ENCODE results near the gene SEMA5A. TPM values are rescaled to one million over a fixed set of nuclear protein-coding genes. Genes with fewer than 3 reads are reported as not detected.
A peak's percentile ranks its signal among the peaks of the same experiment; 100 is the strongest.

SEMA5A gene
- total and polyA plus RNA-seq, 2 of the 13 experiments (the other 11 are each of a cell fraction or from before 2014, with no cell fraction given): 0.01 TPM; not detected in 1

DNA sequence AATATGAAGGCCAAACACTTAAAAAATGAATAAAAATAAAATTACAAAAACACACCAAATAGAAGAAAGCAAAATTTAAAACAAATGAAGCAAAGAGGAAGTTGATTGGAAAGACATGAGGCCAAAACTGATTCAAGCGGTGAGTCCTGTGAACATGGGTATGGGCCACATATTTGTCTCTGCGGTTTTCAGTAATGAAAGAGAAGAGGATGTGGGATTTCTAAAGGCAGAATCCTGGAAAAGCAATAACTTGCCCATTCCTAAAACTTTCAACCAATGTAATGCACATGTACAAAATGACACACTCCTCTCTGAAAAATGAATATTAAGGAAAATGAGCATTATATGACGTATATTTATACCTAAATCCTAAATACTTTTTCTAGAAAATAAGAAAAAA lies 263.7 kb downstream of the SEMA5A start:
- CTCF ChIA-PET (ENCODE audit: low intra/inter-chr PET ratio, low total read pairs): no interaction called here
- FAIRE-seq: no peak

DNA sequence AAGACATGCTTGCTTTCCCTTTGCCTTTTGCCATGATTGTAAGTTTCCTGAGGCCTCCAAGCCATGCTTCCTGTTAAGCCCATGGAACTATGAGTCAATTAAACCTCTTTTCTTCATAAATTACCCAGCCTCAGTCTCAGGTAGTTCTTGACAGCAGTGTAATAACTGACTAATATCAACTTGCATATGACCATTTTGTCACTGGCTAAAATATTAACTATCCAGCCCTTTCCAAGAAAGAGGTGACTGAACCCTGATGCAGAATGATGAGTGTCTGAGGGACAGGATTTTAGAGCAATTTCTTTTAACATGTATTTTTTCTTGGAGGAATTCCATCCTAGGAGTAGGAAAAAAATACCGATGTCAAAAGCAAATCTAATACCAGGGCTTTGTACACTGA lies 266.1 kb downstream of the SEMA5A start:
- intact Hi-C loops (cut with micrococcal nuclease; ENCODE audit: unreplicated experiment): no loop called here
- Histone ChIP-seq H3K4me2 (ENCODE audit: low read depth, low read length) (no peak overlapping the region), H3K27ac (ENCODE audit: extremely low read length, insufficient read depth, low read length) (no peak overlapping the region), H3K36me3 (replicated peaks in 1 of 2; ENCODE audit: control insufficient read depth in 1 of 2, insufficient read depth in 2 of 2, low read length in 2 of 2) (no peaks in the 10 kb centered on the region), H3K4me3 (replicated peaks in 1 of 3; ENCODE audit: insufficient read depth in 1 of 3, low read depth in 2 of 3, low read length in 3 of 3) (no peak overlapping the region), H3K9ac (ENCODE audit: insufficient read depth, low read depth, low read length) (no peak overlapping the region), H3K79me2 (ENCODE audit: insufficient read depth, low read length) (no peaks in the 10 kb centered on the region), H4K20me1 (ENCODE audit: insufficient read depth, low read length) (no peaks in the 10 kb centered on the region), H3K27me3 (ENCODE audit: control insufficient read depth in 1 of 2, insufficient read depth in 2 of 2, low read length in 2 of 2) (no peaks in the 10 kb centered on the region), H3K9me3 (ENCODE audit: low read length) (peaks cover 40% of the 10 kb centered on the region), H2AFZ (ENCODE audit: low read length) (no peak overlapping the region), H3K4me1 (ENCODE audit: insufficient read depth, low read length) (no peaks in the 10 kb centered on the region)
- no TSS peak for BruUV-seq (replicated peaks)
- in situ Hi-C loops (cut with HindIII; ENCODE audit: extremely low pct_ligation_motif_present, low pct_unique_long_range_greater_than_20kb): no loop called here
- ChIA-PET POLR2A (no interaction called here), CTCF (ENCODE audit: low intra/inter-chr PET ratio, low total read pairs) (no interaction called here)
- FAIRE-seq (no peak), ATAC-seq (no peak), DNase-seq (ENCODE audit: low spot score) (no peak)
- 0% methylated on average over 1 of the region's 1 CpG for WGBS (ENCODE audit: low lambda C conversion rate)
- TF ChIP-seq RBAK (CRISPR knock-in tag; IDR thresholded peaks at IDR 0.05): no peak
- TF ChIP-seq CAMTA2 (CRISPR knock-in tag; IDR thresholded peaks at IDR 0.05; ENCODE audit: borderline replicate concordance): no peak
- no peak for TF ChIP-seq ZC3H13 (CRISPR knock-in tag; IDR thresholded peaks at IDR 0.05)
- no peak for TF ChIP-seq NFIB (CRISPR knock-in tag; IDR thresholded peaks at IDR 0.05; ENCODE audit: borderline replicate concordance)
- TF ChIP-seq, protein P1, sequence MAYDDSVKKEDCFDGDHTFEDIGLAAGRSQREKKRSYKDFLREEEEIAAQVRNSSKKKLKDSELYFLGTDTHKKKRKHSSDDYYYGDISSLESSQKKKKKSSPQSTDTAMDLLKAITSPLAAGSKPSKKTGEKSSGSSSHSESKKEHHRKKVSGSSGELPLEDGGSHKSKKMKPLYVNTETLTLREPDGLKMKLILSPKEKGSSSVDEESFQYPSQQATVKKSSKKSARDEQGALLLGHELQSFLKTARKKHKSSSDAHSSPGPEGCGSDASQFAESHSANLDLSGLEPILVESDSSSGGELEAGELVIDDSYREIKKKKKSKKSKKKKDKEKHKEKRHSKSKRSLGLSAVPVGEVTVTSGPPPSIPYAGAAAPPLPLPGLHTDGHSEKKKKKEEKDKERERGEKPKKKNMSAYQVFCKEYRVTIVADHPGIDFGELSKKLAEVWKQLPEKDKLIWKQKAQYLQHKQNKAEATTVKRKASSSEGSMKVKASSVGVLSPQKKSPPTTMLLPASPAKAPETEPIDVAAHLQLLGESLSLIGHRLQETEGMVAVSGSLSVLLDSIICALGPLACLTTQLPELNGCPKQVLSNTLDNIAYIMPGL (CRISPR knock-in tag; IDR thresholded peaks at IDR 0.05; ENCODE audit: borderline replicate concordance in 1 of 2, low read depth in 1 of 2): no peak
- no peak for TF ChIP-seq POLR2G (IDR thresholded peaks at IDR 0.05; ENCODE audit: low read depth, low read length)
- TF ChIP-seq, protein P2, sequence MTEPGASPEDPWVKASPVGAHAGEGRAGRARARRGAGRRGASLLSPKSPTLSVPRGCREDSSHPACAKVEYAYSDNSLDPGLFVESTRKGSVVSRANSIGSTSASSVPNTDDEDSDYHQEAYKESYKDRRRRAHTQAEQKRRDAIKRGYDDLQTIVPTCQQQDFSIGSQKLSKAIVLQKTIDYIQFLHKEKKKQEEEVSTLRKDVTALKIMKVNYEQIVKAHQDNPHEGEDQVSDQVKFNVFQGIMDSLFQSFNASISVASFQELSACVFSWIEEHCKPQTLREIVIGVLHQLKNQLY (CRISPR knock-in tag; IDR thresholded peaks at IDR 0.05): no peak
- TF ChIP-seq ZFP90 (CRISPR knock-in tag; IDR thresholded peaks at IDR 0.05; ENCODE audit: borderline replicate concordance): no peak

More for the DNA sequence above, 263.7 kb downstream of the SEMA5A start:
- TF ChIP-seq CREB1 (IDR thresholded peaks at IDR 0.05) (peak; percentile 45; the same call in 1 of the 2 replicates), CREB1 (CRISPR knock-in tag; IDR thresholded peaks at IDR 0.05) (no peak)
- TF ChIP-seq, protein P3, sequence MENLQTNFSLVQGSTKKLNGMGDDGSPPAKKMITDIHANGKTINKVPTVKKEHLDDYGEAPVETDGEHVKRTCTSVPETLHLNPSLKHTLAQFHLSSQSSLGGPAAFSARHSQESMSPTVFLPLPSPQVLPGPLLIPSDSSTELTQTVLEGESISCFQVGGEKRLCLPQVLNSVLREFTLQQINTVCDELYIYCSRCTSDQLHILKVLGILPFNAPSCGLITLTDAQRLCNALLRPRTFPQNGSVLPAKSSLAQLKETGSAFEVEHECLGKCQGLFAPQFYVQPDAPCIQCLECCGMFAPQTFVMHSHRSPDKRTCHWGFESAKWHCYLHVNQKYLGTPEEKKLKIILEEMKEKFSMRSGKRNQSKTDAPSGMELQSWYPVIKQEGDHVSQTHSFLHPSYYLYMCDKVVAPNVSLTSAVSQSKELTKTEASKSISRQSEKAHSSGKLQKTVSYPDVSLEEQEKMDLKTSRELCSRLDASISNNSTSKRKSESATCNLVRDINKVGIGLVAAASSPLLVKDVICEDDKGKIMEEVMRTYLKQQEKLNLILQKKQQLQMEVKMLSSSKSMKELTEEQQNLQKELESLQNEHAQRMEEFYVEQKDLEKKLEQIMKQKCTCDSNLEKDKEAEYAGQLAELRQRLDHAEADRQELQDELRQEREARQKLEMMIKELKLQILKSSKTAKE (CRISPR knock-in tag; IDR thresholded peaks at IDR 0.05; ENCODE audit: borderline replicate concordance): no peak
- H2AFZ ChIP-seq (ENCODE audit: low read length): no peak overlapping the region
- H3K9ac ChIP-seq (ENCODE audit: insufficient read depth, low read depth, low read length): no peak overlapping the region
- no peaks in the 10 kb centered on the region for H3K36me3 ChIP-seq (replicated peaks in 1 of 2; ENCODE audit: control insufficient read depth in 1 of 2, insufficient read depth in 2 of 2, low read length in 2 of 2)
- H3K79me2 ChIP-seq (ENCODE audit: insufficient read depth, low read length): no peaks in the 10 kb centered on the region
- intact Hi-C loops (cut with micrococcal nuclease; ENCODE audit: unreplicated experiment): no loop called here
- no peaks in the 10 kb centered on the region for H4K20me1 ChIP-seq (ENCODE audit: insufficient read depth, low read length)
- no peak overlapping the region for H3K4me3 ChIP-seq (replicated peaks in 1 of 3; ENCODE audit: insufficient read depth in 1 of 3, low read depth in 2 of 3, low read length in 3 of 3)
- in situ Hi-C loops (cut with HindIII; ENCODE audit: extremely low pct_ligation_motif_present, low pct_unique_long_range_greater_than_20kb): no loop called here
- H3K4me2 ChIP-seq (ENCODE audit: low read depth, low read length): no peak overlapping the region
- DNase-seq (ENCODE audit: low spot score) (no peak), ATAC-seq (no peak)
- 47% methylated on average over 3 of the region's 3 CpGs for WGBS (ENCODE audit: low lambda C conversion rate)
- no peaks in the 10 kb centered on the region for H3K4me1 ChIP-seq (ENCODE audit: insufficient read depth, low read length)
- POLR2A ChIA-PET: interaction anchor here (0.7 kb wide), 1 partner anchor 1896 kb away, joined by 3 read pairs; no protein-coding TSS in a partner anchor
- BruUV-seq (replicated peaks): no TSS peak
- H3K27me3 ChIP-seq (ENCODE audit: control insufficient read depth in 1 of 2, insufficient read depth in 2 of 2, low read length in 2 of 2): no peaks in the 10 kb centered on the region
- H3K27ac ChIP-seq (ENCODE audit: extremely low read length, insufficient read depth, low read length): no peak overlapping the region
- peaks cover 40% of the 10 kb centered on the region for H3K9me3 ChIP-seq (ENCODE audit: low read length)
